Measurements from ENCODE around the gene HECW1.
"Not testable (repeated sequence)": the region's sequence is repeated elsewhere in the genome, so short reads cannot be mapped to it uniquely, and the experiment has no call there.

Gene HECW1

DNA sequence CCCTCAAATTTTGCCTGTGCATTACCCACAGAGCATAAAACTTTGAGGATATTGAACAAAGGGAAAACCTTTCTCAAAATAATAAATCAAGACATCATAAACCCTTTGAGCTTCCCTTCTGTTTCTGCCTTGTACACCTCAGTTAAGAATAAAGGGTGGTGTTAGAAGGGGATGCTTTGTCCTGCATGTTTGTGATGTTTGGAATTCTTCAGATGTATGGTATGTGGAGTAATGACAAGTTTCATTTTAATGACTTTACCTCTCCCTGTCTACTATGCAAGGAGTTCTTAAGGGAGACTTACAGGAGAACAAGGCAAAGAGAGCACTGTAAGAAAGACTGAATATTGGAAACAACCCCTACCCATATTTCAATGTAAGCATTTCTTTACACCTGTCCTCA lies 99.2 kb downstream of the HECW1 start:
- no peak for FAIRE-seq

DNA sequence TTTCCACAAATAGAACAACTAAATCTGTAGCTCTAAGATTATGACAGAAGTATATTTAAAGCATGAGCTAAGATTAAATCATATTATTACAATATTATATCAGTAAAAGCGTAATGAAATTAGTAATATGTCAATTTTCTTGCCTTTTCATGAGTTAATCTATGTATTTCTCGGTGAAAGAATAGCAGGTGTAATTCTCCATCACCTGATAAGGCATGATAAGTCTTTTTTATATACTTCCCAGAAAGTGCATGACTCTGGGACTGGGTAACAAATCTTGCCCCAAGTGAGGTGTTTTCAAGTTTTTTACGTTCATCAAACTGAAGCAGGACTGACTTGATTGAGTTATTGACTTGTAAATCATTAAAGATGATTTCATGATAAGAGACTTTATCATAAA lies 100.5 kb downstream of the HECW1 start:
- no peak for FAIRE-seq

DNA sequence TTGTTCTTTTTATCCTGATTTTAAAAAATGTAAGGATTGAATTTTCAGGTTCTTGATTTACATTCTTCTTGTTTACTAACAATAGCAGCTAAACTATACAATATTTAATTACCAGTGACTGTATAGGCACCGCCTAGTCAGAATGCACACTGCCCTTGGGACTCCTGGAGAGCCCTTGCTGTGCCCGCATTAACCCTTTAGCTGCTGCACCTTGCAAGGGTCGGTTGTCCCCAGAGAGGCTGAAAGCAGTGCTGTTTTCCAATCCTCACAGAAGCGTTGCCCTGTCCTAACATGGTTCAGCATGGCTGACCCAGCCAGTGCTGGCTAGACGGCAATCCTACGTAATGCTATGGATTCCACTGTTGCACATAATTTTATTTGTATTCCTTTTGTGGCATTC lies 102.6 kb downstream of the HECW1 start:
- no peak for FAIRE-seq

- no peak for FAIRE-seq
These were observed 104.6 kb downstream of the HECW1 start for GRCh38 chr7:43217055-43217454.

DNA sequence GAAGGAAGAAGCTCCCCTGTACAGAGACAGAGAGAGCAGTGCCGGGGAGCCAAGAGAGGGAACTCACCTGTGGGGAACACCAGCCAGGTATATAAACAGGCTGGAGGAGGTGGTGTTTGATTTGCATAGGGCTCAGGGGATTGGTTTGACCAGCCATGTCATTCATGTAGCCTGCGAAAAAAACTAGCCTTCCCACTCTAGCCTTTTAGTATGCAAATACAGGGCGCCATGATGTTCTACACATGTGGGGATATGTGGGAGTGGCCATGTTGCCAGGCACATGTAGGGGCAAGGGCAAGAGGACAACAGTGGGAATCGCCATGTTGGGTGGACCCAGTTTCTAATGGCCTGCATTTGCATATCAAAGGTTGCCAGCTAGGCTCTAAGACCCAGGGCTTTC lies 106.5 kb downstream of the HECW1 start:
- FAIRE-seq, result not testable (repeated sequence)

GRCh38 chr7:43220250-43220649 lies 107.8 kb downstream of the HECW1 start:
- FAIRE-seq, result no peak

DNA sequence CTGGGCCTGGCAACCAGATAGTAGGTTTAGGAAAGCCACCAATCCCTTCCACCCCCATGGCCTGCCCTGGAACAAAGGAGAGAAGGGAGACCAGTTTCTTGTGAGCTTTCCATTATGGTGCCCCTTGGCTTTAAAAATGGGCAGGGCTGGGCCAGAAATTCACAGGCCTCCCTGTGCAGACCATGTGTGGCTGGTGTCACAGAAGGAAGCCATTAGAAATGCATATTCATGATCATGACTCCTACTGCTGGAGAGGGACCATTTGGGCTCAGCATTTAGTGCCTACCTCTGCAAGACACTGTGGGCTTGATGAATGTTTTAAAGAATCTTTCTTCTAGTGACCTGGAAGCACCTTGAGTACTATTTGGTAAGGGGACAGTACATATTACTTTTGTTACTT lies 108.3 kb downstream of the HECW1 start:
- no peak for FAIRE-seq

DNA sequence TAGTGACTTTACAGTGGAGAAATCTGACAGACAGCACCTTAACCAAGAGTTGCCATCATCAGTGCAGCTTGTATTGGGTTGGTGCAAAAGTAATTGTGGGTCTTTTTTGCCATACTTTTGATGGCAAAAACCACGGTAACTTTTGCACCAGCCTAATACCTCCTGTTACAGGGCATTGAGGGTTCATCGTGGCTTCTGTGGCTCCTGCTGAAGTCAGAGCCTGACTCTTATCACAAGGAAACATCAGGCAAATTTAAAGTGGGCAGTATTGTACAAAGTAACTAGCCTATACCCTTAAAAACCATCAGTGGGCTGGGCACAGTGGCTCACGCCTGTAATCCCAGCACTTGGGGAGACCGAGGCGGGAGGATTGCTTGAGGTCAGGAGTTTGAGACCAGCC lies 117.4 kb downstream of the HECW1 start:
- no peak for FAIRE-seq

DNA sequence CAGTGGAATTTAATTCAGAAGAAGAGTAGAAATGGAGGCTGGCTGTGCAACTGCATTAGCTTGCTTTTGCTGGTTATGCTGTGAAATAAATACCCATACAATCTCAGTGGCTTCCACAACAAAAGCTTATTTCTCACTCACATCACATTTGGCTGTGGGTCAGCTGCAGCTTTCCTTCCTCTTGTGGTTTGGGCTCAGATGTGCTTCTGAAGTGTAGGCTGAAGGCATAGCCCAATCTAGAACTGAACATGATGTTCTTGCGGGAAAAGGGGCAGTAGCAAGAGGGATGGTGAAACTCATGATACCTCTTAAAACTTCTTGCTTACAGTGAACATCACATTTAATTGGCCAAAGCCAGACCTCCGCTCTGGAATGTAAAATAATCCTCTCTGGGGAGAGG lies 119.9 kb downstream of the HECW1 start:
- FAIRE-seq, result no peak

DNA sequence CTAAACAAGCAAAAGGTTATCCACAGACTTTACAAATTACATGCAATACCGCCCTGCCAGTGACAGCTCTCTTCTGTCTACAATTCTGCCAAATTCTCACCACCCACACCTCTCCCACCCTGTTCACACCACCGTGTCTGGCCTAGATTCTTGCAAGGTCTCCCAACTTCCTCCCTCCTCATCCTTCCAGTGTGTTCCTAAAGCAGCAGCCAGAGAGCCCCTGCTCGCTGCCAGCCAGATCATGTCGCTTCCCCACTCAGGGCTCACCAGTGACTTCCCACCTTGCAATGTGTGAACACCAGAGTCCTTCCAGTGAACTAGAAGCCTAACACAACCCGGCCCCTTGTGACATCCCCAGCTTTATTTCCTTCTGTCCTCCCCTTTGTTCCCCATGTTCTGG lies 121.6 kb downstream of the HECW1 start:
- no peak for FAIRE-seq

DNA sequence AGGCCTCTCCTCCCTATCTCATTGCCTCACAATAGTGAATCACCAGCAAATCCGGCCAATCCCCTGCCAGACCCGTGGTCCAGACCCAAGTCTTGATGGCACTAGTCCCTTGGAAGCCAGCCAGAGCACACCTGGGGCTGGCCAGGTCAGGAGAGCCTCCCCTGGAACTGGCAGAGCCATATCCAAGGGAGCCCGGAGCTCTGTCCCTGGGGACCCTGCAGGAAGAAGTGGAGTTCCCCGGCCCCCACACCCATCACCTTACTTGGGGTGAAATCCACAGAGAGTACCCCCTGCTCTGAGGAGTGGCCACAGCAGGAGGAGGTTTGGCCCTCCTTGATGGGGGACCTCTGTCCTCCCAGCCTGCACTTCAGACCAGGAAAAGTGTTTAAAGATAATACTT lies 122.5 kb downstream of the HECW1 start:
- no peak for FAIRE-seq

GRCh38 chr7:43240565-43240964 lies 128.1 kb downstream of the HECW1 start:
- FAIRE-seq, result no peak

DNA sequence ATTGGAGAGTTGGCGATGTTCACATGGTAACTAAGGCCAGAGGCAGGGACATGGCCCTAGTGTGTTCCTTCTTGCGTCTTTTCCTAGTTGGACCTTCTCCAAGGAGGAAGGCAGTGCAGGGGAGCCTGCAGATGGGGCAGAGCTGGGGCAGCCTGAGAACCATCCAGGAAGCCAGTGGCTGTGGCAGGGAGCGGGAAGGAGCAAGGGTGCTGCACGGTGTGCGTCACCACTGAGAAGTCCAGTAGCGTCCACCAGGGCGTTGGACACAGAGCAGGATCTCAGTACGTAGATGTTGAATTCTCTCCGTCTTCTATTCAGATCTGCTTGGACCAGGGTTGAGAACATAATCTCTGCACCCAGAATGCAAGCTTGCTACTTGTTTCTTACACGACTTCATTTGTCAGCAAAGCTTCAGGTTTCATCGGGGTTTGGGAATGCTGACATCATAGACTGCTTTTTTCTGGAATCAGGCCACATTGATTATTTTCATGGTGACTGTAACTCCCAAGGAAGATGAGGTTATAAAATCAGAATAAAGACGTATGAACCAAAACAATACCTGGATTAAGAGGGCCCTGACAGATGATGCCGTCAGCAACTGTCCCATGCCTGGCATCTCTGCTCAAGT lies 130.3 kb downstream of the HECW1 start:
- no peak for FAIRE-seq

GRCh38 chr7:43244232-43244631 lies 131.8 kb downstream of the HECW1 start:
- FAIRE-seq, result no peak

DNA sequence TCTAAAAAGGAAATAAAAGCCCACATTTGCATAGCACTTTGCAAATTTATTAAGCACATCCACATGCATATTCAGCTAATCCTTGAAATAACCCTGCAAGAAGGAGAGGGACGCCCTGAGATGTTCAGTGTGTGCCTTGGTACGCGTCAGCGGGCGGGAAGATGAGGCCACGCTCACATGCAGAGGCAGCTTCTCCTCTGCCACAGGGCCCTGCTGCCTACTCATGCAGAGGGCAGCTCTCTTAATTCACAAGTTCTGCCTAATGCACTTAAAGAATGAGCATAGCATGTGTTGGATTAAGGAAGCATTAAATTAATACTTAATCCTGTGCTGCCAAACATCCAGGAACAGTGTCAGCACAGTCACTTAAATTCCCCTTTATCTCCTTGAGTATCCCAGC lies 132.3 kb downstream of the HECW1 start:
- no peak for FAIRE-seq

GRCh38 chr7:43247757-43248156 lies 135.3 kb downstream of the HECW1 start:
- no peak for FAIRE-seq

- no peak for FAIRE-seq
These were observed 136.1 kb downstream of the HECW1 start for GRCh38 chr7:43248553-43248952.

DNA sequence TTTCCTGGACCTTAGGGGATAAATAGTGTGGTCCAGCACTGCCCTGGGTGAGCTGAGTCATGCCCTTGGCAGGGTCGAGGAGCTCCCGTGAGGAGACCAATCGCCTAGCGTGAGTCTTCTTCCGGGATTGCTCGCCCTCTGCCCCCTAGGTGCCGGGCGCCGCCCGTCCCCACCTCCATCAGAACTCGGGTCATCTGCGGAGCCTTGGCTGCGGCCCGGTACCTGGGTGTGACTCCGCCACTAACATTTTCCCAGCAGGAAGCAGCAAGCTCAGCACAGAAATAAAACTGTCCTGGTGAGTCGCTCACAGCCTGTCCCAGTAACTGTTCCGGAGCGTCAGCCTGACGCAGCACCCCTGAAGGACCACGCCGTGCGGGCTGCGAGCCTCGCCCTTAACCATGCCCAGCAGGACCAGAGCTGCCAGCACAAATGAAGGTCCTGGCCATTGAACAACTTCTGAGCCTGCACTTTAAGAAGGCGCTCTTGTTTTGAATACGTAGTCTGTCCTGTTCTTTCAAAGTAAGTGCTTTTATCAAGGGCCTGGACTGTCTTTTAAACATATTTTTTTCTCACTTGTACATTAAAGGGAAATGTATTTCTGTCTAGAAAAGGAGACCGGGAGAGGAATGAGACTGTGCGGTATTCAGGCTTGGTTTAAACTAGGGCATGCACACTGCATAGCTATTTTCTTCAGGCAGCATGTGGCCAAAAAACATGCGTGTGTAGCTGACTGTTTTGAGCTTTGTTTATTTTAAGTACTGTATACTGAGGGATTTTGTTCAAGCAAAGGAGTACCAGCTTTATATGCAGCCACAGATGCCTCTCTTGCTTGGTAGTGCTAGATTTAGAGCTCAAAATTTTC lies 136.7 kb downstream of the HECW1 start:
- FAIRE-seq, result no peak

DNA sequence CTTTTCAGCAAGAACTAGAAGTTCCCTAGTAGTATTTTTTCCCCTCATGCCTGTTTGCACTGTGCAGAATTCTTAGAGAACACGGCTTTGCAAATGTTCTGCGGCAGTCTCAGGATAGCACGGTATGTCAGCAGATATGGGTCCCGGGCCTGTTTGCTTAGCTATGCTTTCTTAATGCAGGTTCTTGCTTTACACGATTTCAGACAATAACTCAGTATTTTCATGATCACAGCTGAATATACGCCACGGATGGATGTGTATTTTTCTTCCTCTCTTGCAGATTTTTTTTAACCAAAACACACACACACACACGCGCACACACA lies 137.3 kb downstream of the HECW1 start:
- no peak for FAIRE-seq

DNA sequence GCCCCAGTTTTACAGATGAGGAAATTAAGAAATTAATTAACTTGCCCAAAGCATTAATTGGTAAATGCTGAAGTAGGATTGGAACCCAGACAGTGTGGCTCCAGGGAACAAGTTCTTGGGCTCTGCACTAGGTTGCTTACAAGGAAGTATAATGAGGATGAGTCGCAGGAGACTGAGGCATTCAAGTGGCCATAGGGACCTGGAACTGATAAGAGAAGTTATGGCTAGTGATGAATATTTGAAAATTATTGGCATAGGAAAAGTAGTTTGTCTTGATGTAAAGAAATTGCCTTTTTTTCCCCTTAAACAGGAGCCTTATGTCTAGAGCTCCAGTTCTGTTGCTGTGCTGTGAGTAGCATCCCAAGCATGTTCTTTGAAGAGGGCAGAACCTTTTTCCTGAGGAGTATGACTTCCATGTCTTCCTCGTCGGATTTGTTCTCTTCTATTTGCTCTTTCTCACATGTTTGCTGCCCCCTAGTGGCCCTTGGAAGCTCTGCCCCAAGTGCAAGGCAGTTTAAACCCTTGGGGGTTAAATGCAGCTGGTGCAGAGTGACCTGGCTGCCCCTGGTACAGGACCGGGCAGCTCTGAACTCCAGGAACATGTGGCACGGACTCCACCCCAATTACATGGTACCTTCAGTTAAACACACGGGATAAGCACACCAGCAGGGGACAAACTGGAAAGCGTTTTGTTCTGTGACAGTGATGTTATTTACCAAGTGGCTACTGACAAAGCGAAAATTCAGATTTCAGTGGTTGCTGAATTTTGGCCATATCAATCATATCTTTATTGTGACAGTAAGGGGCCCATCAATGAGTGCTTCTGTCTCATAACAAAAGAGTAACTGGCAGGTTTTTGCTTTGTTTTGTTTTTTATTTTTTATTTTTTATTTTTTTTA lies 148.8 kb downstream of the HECW1 start:
- no peak for FAIRE-seq

DNA sequence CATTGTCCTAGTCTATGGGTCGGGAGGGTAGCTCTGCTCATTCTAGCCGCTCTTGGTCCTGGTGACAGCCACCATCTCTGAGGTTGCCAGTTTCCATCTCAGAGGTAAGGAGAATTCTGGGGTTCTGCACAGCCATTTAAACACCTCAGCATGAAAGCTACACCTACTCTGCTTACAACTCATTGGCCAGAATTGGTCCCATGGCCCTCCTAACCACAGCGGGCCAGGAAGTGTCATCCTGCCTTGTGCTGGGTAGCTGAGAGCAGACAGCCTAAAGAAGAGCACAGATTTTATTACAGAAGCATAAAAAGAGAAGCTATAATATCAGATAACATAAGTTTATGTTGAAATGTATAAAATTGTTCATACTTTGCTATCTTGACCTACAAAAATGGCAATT lies 152.7 kb downstream of the HECW1 start:
- FAIRE-seq, result no peak

DNA sequence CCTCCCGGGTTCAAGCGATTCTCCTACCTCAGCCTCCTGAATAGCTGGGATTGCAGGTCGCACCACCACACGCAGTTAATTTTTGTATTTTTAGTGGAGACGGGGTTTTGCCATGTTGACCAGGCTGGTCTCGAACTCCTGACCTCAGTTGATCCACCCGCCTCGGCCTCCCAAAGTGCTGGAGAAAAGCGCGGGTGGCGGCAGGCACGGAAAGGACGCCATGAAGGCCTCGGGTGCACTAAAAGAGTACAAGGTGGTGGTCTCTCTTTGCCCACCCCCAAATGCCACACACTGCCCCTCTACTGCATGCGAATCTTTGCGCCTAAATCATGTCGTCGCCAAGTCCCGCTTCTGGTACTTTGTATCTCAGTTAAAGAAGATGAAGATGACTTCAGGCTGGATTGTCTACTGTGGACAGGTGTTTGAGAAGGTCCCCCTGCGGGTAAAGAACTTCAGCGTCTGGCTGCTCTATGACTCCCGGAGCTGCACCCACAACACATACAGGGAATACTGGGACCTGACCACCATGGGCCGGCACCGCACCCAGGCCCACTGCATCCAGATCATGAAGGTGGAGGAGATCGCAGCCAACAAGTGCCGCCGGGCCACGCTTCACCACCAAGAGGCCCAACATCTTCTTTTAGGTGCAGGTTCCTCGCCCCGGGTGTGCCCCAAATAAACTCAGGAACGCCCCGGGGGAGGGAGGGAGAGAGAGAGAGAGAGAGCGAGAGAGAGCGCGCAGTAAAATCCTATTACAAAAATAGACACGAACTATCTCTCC lies 161.7 kb downstream of the HECW1 start:
- FAIRE-seq, result no peak

DNA sequence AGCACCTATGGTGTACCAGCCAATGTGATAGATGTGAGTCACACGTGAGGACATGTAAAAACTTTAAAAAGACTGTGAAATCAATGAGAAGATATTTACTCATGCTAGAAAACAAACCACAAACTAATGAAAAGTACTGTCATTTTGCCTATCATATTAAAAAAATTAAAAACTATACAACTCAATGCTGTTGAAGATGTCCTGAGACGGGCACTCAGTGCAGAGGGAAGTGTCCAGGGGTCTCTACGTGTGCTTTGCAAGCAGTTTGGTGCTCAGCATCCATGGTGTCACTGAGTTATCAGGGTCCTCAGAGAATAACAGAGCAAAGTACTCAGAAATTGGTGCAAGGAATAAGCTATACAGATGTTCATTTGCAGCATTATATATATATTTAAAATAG lies 162.3 kb downstream of the HECW1 start:
- no peak for FAIRE-seq

Measured in endometrium (tissue), 2 donors.